ENCODE data around the gene PBXIP1.

DNA sequence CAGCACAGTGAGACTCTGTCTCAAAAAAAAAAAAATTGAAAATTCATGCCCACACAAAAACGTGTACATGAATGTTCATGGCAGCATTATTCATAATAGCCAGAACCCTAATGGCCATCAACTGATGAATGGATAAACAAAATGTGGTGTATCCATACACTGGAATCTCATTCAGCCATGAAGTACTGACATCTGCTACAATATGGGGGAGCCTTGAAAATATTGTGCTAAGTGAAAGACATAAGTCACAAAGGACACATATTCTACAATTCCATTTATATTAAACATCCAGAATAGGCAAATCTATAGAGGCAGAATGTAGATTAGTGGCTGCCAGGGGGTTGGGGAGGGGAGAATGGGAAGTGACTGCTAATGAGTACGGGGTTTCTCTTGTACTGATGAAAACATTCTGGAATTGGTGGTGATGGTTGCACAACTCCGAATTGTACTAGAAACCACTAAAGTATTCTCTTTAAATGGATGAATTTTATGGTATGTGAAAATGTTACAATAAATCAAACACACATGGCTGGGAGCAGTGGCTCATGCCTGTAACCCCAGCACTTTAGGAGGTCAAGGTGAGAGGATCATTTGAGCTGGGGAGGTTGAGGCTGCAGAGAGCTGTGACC lies 52.8 kb downstream of the PBXIP1 start:
- TF ChIP-seq NR1H2 (CRISPR knock-in tag; IDR thresholded peaks at IDR 0.05): no peak
- TF ChIP-seq, protein P1, sequence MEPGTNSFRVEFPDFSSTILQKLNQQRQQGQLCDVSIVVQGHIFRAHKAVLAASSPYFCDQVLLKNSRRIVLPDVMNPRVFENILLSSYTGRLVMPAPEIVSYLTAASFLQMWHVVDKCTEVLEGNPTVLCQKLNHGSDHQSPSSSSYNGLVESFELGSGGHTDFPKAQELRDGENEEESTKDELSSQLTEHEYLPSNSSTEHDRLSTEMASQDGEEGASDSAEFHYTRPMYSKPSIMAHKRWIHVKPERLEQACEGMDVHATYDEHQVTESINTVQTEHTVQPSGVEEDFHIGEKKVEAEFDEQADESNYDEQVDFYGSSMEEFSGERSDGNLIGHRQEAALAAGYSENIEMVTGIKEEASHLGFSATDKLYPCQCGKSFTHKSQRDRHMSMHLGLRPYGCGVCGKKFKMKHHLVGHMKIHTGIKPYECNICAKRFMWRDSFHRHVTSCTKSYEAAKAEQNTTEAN (CRISPR knock-in tag; IDR thresholded peaks at IDR 0.05): no peak

Measured in WTC11 (cell line).